ENCODE measurements around the gene MPZL2.

The MPZL2 gene

GRCh38 chr11:118276422-118276821 lies 12.3 kb upstream of the MPZL2 start:
- no peak for TF ChIP-seq CTCF (IDR thresholded peaks at IDR 0.05; ENCODE audit: low read depth, low read length, missing control alignments)
- no peak for DNase-seq (ENCODE audit: low read depth)
- no peak overlapping the region for H3K4me3 ChIP-seq (ENCODE audit: low read depth, low read length)
- in situ Hi-C loops (cut with HindIII; ENCODE audit: low sequenced_read_pairs), result no loop called here

- no peak for DNase-seq (ENCODE audit: low read depth)
- TF ChIP-seq CTCF (IDR thresholded peaks at IDR 0.05; ENCODE audit: low read depth, low read length, missing control alignments), result no peak
- in situ Hi-C loops (cut with HindIII; ENCODE audit: low sequenced_read_pairs), result no loop called here
- H3K4me3 ChIP-seq (ENCODE audit: low read depth, low read length), result no peak overlapping the region
Observed at GRCh38 chr11:118275176-118275575, 11.1 kb upstream of the MPZL2 start.

- in situ Hi-C loops (cut with HindIII; ENCODE audit: low sequenced_read_pairs), result no loop called here
- TF ChIP-seq CTCF (IDR thresholded peaks at IDR 0.05; ENCODE audit: low read depth, low read length, missing control alignments), result no peak
- H3K4me3 ChIP-seq (ENCODE audit: low read depth, low read length), result no peak overlapping the region
- no peak for DNase-seq (ENCODE audit: low read depth)
Observed at GRCh38 chr11:118274186-118274585, 10.1 kb upstream of the MPZL2 start.

GRCh38 chr11:118272001-118272400 lies 7.9 kb upstream of the MPZL2 start:
- in situ Hi-C loops (cut with HindIII; ENCODE audit: low sequenced_read_pairs), result no loop called here
- no peak for DNase-seq (ENCODE audit: low read depth)
- no peak for TF ChIP-seq CTCF (IDR thresholded peaks at IDR 0.05; ENCODE audit: low read depth, low read length, missing control alignments)
- no peak overlapping the region for H3K4me3 ChIP-seq (ENCODE audit: low read depth, low read length)

GRCh38 chr11:118267486-118267885 lies 3.4 kb upstream of the MPZL2 start:
- in situ Hi-C loops (cut with HindIII; ENCODE audit: low sequenced_read_pairs), result no loop called here
- H3K4me3 ChIP-seq (ENCODE audit: low read depth, low read length), result no peak overlapping the region
- DNase-seq (ENCODE audit: low read depth), result no peak
- TF ChIP-seq CTCF (IDR thresholded peaks at IDR 0.05; ENCODE audit: low read depth, low read length, missing control alignments), result no peak

- in situ Hi-C loops (cut with HindIII; ENCODE audit: low sequenced_read_pairs), result no loop called here
- TF ChIP-seq CTCF (IDR thresholded peaks at IDR 0.05; ENCODE audit: low read depth, low read length, missing control alignments), result no peak
- DNase-seq (ENCODE audit: low read depth), result no peak
- H3K4me3 ChIP-seq (ENCODE audit: low read depth, low read length), result no peak overlapping the region
Observed at GRCh38 chr11:118265954-118266353, 1.9 kb upstream of the MPZL2 start.
